G401.6 (cell line): ENCODE results near the gene PTK6.
A peak's percentile ranks its signal among the peaks of the same experiment; 100 is the strongest.

Source experiments
- FAIRE-seq: peaks from 2 replicates; lab custom pipeline; 2012; peaks lifted over from hg19 to GRCh38; lab: Jason Lieb, UNC

Gene PTK6

DNA sequence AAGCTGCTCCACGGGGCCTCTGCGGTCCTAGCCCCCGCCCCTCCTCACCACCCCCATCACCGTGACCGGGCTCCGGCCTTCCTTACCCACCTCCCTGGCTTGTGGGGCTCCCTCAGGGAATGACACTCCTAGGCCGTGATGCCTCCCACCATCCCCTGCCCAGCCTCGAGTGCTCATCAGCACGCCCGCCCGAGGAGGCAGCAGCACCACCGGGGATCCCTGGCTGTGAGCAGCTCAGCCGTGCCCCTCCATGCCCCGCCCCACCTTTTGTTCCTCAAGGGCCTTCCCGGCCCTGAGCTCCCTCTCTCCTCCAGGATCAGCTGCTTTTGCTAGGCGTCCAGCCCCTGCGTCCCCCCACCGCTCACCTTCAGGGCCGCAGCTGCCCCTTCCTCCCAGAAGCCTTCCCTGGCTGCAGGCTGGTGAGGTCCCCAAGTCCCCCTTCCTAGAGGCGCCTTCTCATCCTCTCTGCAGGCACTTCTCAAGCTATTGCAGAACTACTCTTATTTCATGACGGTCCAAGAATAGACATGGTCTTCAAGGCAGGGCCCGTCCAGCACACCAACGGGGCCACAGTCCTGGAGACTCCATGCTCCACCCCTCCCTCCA, 19.8 kb upstream of the PTK6 start:
- no peak for FAIRE-seq

DNA sequence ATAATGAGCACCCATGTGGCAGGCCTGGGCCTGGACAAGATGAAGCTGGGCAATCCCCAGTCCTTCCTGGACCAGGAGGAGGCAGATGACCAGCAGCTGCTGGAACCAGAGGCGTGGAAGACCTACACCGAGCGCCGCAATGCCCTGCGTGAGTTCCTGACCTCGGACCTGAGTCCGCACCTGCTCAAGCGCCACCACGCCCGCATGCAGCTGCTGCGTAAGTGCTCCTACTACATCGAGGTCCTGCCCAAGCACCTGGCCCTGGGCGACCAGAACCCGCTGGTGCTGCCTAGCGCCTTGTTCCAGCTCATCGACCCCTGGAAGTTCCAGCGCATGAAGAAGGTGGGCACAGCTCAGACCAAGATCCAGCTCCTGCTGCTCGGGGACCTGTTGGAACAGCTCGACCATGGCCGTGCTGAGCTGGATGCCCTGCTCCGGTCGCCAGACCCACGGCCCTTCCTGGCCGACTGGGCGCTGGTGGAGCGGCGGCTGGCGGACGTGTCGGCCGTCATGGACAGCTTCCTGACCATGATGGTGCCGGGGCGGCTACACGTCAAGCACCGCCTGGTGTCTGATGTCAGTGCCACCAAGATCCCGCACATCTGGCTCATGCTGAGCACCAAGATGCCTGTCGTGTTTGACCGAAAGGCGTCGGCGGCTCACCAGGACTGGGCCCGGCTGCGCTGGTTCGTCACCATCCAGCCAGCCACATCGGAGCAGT, 18.6 kb upstream of the PTK6 start:
- FAIRE-seq = no peak

DNA sequence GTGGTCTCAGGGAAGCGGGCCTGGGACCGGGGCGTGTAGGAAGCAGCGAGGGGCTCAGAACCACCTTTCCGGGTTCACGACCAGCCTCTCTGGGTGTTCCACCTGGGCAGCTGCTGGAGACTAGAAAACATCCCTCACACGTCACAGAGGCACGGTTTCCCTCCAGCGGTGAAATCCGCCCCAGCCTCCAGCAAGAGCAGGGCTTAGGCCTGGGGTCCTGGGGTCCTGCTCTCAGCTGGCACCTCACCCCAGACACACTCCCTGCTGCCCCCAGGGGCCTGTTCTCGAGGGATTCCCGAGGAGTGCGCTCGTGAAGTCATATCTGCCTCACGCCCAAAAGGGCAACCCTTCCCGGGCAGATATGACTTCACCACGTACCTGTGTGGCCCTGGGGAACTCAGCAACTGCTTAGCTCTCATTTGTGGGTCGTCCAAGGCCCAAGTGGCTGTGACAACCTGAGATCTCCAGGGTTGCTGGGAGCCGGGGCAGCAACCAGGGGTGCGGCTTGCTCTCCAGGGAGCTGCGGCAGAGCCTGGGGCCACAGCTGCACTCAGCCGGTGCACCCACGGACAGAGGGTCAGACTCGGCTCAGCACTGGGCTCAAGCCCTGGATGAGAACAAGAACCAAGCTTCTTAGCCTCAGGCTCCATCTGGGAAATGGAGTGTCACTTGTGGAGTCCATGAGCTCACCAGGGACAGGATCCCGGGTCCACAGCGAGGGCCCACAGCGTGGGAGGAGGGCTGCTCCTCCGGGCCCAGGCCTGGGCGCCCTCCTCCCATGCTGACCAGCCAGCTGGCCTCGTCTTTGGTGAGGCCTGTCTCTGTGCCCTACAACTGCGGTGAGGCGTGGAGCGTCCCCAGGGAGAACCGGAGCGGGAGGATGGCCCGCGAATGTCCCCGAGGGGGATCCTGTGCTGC, 17.4 kb upstream of the PTK6 start:
- no peak for FAIRE-seq

DNA sequence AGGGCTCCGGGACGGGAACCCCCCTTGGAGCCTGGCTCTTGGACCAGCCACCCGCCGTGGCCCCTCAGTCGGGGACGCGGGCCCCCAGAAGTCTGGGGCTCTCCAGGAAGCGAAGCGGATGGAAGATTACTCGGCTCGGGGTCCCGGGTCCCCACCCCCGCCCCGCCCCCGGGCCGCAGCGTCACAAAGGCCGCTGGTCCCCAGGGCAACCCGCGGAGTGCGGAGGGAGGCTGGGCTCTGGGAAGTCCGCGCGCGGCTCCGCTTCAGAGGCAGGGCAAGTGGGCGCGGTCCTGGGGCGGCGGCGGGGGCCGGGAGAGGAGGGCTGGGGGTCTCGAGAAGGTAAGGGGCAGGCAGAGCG, 16.7 kb upstream of the PTK6 start, which contains the start of gene FNDC11:
Gene FNDC11 (plus strand): TSS at position 227 of the 358 bp plus-strand sequence. CDS start 1,505 bp downstream, outside the sequence.
- no peak for FAIRE-seq

DNA sequence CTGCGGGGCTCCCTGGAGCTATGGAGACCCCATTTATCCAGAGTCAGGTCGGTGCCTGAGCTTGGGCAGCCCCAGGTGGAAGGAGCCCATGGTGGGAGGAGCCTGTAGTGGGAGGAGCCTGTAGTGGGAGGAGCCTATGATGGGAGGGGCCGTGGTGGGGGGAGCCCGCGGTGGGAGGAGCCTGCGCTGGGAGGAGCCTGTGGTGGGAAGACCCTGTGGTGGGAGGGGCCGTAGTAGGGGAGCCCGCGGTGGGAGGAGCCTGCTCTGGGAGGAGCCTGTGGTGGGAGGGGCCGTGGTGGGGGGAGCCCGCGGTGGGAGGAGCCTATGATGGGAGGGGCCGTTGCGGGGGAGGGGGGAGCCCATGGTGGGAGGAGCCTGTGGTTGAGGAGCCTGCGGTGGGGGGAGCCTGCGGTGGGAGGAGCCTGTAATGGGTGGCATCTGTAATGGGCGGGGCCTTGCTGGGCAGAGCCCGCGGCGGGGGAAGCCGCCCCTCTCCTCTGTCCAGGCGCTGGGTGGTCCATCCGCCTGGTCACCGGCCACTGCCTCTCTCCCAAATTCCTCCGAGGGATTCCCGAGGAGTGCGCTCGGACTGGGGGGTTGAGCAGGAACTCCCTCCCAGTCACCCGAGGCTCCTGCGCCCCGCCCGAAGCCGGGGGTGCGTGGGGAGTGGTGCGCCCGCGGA, 16.2 kb upstream of the PTK6 start:
- peak; percentile 97 for FAIRE-seq

DNA sequence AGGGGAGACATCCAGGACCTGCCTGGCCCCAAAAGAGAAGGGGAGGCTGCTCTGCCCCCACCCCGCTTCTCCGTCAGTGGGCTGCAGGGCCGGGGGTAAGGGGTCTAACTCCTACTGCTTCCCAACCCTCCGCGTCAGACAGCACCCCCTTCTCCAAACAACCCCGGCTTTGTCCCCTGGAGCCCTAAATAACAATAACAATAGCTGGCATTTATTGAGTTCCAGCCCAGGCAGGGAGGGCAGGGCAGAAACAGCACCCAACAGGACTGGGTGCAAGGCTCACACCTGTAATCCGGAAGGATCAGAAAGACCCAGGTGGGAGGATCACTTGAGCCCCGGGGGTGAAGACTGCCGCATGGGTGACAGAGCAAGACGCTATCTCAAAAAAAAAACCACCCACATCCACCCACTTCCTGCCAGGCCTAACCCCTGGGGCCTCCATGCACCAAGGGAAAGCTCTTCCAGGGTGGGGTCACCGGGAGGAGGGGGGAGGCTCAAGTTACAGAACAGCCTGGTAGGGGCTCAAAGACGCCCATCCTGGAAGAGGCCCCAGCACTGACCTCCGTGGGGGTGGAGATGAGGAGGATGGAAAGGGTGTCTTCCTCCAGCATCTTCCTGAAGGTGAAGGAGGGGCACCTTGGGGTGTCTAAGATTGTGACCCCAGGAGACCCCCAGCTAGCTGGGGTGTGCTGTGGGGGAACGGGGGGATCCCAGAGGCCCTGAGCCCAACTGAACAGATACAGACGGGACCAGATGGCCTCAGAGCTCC, 15.5 kb upstream of the PTK6 start:
- FAIRE-seq = no peak

DNA sequence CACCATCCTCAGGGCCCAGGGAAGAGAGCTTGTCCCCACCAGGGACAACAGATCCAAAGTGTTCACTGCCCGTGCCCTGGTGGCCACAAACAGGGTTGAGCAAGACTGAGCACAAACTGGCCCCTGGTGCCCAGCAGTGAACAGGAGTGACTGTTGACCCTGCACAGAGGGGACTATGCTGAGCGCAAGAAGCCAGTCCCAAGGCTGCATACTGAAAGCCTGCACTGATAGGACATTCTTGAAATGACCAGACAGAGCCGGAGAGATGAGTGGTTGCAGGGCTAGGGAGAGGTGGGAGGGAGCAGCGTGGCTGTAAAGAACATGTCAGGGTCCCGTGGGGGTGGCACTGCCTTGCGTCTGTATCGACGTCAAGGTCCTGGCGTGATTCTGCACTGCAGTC, 13.9 kb upstream of the PTK6 start:
- FAIRE-seq = no peak

DNA sequence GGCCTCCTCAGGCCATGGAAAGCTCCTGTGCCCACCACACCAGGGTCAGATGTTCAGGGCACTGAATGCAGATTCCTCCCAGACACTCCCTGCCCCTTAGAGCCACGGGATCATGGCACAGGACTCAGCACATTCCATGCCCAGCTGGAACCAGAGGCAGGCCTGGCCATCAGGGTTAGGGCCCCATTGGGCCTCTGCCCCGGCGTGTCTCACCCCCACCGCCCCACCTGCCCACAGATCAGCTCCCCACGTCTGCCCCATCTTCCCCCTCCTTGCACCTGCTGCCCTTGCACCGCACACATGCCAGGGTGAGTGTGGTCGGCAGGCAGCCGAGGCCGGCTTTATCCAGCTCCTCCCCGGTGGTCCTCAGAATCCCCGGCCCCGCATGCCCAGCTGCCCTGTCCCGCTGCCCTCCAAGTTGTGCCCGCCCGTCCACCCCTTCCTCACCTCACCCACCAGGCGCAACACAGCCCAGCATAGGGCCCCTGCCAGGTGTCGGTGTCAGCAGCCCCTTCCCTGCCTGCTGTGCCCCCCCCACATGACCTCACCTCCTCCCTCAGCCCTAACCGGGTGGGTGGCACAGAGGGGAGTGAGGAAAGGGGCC, 12.6 kb upstream of the PTK6 start:
- no peak for FAIRE-seq

DNA sequence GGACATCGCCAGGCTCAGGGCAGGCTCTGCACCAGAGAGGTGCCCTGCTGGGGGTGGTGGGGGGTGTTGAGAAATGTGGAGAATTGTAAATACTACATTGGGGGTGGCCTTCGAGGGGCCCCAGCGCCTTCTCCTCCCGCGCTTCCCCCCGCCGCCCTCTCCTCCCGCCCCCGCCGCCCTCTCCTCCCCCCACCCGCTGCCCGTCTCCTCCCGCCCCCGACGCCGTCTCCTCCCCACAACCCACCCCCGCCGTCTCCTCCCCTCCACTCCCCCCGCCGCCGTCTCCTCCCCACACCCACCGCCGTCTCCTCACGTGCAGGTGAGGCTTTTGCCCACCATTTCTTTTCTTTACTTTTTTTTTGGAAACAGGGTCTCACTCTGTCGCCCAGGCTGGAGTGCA, 11.8 kb upstream of the PTK6 start:
- FAIRE-seq = no peak

DNA sequence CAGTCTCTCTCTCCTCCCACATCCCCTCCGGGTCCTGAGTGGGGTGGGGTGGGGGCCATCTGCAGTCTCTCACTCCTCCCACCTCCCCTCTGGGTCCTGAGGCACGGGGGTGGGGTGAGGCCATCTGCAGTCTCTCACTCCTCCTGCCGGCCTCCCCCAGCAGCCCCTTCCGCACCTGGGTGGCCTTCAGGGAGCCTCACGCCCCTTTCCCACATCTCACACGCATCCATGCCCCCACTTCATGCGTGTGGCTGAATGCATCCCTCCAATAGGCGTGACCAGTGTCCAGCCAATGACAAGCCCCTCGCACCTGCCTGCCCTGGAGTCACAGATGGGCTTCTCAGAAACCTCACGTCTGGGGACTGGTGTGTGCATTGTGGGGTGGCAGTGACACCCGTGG, 11.4 kb upstream of the PTK6 start:
- no peak for FAIRE-seq

DNA sequence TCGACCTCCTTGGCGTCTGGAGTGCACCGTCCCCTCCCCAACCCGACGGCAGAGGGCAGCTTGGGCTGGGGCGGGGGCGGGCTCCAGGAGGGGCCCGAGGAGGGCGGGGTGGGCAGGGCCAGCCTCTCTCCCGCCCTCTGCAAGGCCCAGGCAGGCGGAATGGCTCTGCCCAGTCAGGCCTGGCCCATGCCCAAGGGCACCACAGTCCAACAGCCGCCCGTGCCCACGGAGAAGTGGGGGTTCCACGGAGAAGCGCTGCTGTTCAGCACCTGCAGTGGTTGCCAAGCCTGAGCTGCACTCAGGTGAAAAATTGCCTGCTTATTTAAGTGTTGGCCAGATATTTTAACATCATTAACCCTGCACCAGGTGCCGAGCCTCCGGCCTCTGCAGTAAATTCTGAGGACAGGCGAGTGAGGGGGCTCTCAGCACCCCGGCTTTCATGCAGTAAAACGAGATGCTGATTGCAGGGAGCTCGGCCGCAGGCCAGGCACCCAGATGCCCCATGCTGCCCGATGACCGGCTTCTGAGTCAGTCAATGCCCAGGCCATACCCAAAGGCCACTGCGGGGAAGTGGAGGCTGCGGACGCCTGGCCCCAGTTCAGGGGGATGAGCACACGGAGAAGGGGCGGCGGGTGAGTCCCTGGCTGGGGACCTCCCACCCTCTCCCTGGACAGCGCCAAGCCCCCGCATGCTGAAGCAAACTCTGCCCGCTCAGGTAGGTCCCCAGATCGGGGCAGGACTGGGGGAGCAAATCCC, 10.7 kb upstream of the PTK6 start, which contains the start of gene SRMS:
Gene SRMS (minus strand): TSS at position 25 of the 756 bp plus-strand sequence. CDS start 286 bp downstream, outside the sequence.
- FAIRE-seq = no peak

DNA sequence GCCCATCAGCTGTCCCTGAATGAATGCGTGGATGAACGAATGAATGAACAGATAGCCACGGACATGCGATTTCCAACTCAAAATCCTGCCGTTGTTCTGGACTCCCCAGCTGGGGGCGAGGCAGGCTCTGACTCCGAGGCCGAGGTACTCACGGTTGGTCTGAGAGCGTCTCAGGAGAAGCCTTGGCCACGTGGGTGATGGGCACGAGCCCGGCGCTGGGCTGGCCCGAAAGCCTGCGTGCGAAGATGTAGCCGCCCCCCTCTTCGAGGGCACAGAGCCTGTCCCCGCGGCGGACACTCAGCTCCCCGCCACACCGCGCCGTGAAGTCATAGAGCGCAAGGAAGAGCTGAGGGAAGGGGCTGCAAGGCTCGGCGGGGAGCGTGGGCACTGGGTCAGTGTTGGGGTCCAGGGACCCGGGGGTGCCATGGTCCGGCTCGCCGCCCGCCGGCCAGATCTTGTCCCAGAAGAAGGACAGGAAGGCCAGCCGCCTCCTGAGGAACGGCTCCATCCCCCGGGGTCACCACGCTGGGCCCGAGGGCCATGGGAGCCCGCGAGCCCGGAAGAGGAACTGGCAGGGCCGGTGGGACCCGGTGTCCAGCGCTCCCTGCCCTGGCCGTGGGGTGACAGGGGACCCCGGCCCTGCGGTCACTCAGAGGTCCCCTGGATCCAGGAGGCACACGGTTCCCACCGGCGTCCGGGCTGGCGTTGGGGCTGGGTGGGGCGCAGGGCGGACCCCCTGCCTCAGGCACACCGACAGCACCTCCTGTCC, 10.0 kb upstream of the PTK6 start:
- no peak for FAIRE-seq

DNA sequence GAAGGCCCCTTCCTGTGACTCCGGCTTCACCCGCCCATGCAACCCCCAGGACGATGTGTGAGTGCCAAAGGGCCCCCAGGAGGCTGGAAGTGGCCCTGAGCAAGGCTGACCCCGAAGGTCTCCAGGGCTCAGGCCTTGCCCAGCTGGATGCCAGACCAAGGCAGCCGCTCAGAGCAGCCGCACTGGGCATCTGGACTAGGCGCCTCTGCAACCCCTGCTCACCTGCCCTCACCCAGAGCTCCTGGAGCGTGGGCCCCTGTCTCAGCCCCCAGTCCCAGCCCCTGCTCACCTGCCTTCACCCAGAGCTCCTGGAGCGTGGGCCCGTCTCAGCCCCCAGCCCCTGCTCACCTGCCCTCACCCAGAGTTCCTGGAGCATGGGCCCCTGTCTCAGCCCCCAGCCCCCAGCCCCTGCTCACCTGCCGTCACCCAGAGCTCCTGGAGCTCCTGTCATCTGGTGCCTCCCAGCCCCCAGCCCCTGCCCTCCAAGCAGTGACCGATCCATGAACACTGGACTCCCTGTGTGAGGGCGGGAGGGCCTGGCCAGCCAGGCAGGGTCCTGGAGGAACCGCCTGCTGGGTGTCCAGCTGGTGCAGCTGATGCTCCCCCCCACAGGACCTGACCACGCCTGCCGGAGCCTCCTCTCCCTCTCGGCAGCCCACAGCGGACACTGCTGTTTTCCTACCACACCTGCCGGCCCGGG, 9.2 kb upstream of the PTK6 start:
- FAIRE-seq = no peak

DNA sequence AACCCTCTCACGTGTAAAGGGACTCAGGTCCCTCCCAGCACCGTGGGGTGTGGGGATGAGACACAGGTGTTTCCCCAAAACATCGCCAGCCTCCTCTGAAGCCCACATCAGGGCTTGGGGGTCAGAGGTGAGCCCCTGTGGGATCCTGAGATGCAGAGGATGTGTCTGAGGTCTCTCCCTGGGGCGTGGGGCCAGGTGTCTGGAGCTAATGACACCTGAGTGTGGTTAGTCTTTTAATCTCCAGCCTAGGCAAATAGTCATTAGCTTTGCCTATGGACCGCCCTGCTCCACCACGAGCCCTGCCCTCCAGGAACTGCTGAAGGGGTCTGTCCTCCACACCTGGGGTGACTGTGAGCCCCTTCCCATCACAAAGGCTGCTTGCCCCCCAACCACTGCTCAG, 8.6 kb upstream of the PTK6 start:
- no peak for FAIRE-seq

DNA sequence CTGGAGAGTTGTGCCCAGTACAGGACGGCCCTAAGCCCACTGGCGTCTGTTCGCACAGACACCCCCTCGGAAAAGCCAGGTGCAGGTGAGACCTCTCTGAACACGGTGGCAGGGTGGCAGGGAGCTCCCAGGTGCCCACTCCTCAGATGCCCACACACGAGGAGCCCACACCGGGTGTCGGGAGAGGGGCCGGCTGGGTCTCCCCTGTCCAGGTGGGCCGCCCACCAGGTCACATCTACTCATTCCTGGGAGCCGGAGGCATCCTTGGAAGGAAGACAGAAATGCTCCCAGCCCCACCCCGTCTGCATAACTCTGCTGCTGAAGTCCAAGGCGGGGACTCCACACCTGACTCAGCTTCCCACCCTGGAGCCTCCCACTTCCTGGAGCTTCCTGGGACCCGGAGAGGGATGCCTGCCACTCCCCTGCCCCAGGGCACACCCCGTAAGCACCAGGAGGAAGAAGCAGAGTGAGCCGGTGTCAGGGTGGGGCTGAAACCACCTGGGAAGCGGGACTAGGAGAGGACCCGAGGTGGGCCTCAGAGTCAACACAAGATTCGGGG, 7.9 kb upstream of the PTK6 start:
- no peak for FAIRE-seq

DNA sequence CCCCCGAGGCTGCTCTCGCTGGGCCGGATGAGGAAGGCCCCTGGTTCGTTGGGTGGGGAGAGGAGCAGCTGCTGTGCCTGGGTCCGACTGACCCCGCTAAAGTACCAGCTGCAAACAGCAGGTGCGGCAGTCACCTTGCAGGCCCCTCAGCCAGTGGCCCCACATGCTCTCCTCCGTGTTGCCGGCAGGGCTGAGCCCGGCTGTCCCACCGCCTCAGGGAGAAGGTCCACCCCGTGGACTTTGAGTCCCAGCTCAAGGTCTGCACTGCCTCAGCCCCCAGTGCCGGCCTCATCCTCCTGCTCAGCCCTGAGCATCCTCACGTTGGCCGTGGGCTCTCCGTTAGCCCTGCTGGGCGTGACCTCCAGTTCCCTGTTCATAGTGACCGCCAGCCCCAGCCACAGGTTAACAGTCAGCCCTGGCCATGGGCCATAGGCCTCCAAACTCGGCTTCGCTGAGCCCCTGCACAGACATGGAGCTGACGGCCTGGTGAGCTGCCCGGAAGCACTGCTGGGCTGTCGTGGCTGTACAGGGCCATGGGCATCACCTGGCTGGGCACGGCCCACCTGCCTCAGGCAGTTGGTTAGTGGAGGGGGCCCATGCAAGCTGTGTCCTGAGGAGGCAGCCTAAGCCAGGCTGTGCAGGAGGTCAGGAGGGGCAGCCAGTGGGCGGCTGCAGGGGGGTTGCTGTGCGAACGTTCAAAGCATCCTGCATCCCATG, 7.2 kb upstream of the PTK6 start:
- FAIRE-seq = no peak

DNA sequence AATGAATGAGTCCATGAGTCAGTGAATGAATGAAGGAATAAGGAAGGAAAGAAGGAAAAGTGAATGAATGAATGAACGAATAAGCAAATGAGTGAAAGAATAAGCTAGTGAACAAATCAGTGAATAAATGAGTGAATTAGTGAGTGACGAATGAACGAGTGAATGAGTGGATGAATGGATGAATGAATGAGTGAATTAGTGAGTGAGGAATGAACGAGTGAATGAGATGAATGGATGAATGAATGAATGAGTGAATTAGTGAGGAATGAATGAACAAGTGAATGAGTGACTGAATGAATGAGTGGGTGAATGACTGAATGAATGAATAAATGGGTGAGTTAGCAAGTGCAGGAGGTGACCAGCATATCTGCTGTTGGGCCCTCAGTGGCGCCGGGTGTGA, 6.6 kb upstream of the PTK6 start:
- no peak for FAIRE-seq

DNA sequence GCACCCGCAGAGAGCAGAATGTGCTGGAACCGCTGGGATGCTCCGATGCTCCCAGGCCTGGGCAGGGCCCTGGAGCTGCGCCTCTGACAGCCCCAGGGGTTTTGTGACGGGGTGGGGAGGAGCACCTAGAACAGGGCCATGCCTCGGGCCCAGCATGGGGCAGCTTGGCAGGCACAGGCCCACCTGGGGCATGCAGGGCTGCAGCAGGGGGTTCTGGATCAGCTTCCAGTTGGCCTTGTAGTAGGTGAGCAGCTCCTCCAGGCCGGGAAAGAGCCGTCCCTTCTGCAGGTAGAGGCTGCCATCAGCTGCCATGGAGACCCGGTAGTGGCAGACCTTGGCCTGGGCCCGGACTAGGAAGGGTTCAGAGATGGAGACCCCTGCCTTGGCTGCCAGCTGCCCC, 6.0 kb upstream of the PTK6 start:
- FAIRE-seq = no peak
